B cell (primary cell): ENCODE data around the gene XXYLT1. TPM values are rescaled to one million over a fixed set of nuclear protein-coding genes. Genes with fewer than 3 reads are reported as not detected.

Source experiments
- ATAC-seq: fragments of 200-7000 bp; cut with Tn5 transposase; one replicate; pipeline ENCODE4 v1.10.0; 2021; ENCODE audit warnings: low read depth, mild to moderate bottlenecking, moderate number of reproducible peaks, moderate library complexity
- CTCF ChIA-PET: fragments of 350-600 bp; sonication (Branson Sonifier 250); formaldehyde crosslinking; loops from one replicate; lab custom pipeline; 2021; ENCODE audit warnings: antibody characterized with exemption, inconsistent platforms; lab: Charles Lee
- POLR2A ChIA-PET: fragments of 350-600 bp; sonication (Branson Sonifier 250); formaldehyde crosslinking; loops from one replicate; lab custom pipeline; 2021; ENCODE audit warnings: antibody characterized with exemption; lab: Charles Lee
- DNase-seq: peaks from one replicate; pipeline ENCODE4 v3.0.0; 2013
- H2AFZ ChIP-seq: 2 replicates; pipeline ENCODE4 v1.6.1; 2012; ENCODE audit warnings: mild to moderate bottlenecking, low read depth, low read length; ENCODE audit not compliant: insufficient read depth, poor library complexity, severe bottlenecking
- H3K27ac ChIP-seq, 2 donors: 1 replicate in 1 of 2; 2 replicates in 1 of 2; pipeline ENCODE4 v1.5.1; 2012 to 2013; ENCODE audit warnings: low read length in 2 of 2, mild to moderate bottlenecking in 2 of 2, moderate library complexity in 1 of 2
- H3K27me3 ChIP-seq, 4 experiments: fragments of 200-600 bp in 1 of 4; sonication (generic) in 1 of 4; replicated peaks in 1 of 4; 1 replicate in 2 of 4; 2 replicates in 2 of 4; pipeline versions ENCODE4 v1.6.1 to v1.7.0; 2013 to 2016; ENCODE audit warnings: low read length in 3 of 4, mild to moderate bottlenecking in 2 of 4, mixed read lengths in 1 of 4, moderate library complexity in 1 of 4; ENCODE audit not compliant: insufficient read depth in 4 of 4, control insufficient read depth in 3 of 4; ENCODE audit errors: control extremely low read depth in 1 of 4
- H3K36me3 ChIP-seq, 2 experiments: replicated peaks in 1 of 2; 1 replicate in 1 of 2; 2 replicates in 1 of 2; pipeline versions ENCODE4 v1.6.1 to v1.7.1; 2013; ENCODE audit warnings: low read length in 1 of 2; ENCODE audit not compliant: insufficient read depth in 2 of 2, control insufficient read depth in 1 of 2; ENCODE audit errors: control extremely low read depth in 1 of 2, extremely low read depth in 1 of 2
- H3K4me1 ChIP-seq, 2 donors: fragments of 200-600 bp in 1 of 2; sonication (generic) in 1 of 2; 1 replicate in 1 of 2; 2 replicates in 1 of 2; pipeline versions ENCODE4 v1.5.1 to v1.6.1; 2013 to 2017; ENCODE audit warnings: low read length in 2 of 2; ENCODE audit not compliant: control insufficient read depth in 2 of 2, insufficient read depth in 2 of 2
- H3K4me2 ChIP-seq: replicated peaks from 2 replicates; pipeline ENCODE3; 2012; ENCODE audit warnings: mild to moderate bottlenecking, low read depth, low read length; ENCODE audit not compliant: poor library complexity, severe bottlenecking
- H3K4me3 ChIP-seq, 5 experiments: fragments of 200-600 bp in 1 of 5; sonication (generic) in 1 of 5; 1 replicate in 3 of 5; 2 replicates in 2 of 5; pipeline versions ENCODE4 v1.5.1 to v1.7.0; 2011 to 2016; ENCODE audit warnings: low read length in 4 of 5, mild to moderate bottlenecking in 4 of 5, low read depth in 2 of 5, control low read depth in 1 of 5, moderate library complexity in 1 of 5; ENCODE audit not compliant: insufficient read depth in 1 of 5; ENCODE audit errors: control extremely low read depth in 1 of 5, extremely low read depth in 1 of 5
- H3K79me2 ChIP-seq: fragments of 200-600 bp; sonication (generic); one replicate; pipeline ENCODE4 v1.6.0; 2016; ENCODE audit warnings: low read length; ENCODE audit not compliant: control insufficient read depth, insufficient read depth
- H3K9ac ChIP-seq: fragments of 200-600 bp; sonication (generic); 2 replicates; pipeline ENCODE4 v1.6.1; 2017; ENCODE audit warnings: mild to moderate bottlenecking, low read length, moderate library complexity
- H3K9me3 ChIP-seq, 3 donors: one replicate each; pipeline versions ENCODE4 v1.6.1 to v1.7.1; 2013; ENCODE audit warnings: low read length in 2 of 3; ENCODE audit not compliant: control insufficient read depth in 2 of 3, insufficient read depth in 1 of 3; ENCODE audit errors: control extremely low read depth in 1 of 3
- H4K20me1 ChIP-seq: 2 replicates; pipeline ENCODE4 v1.6.0; 2012; ENCODE audit warnings: mild to moderate bottlenecking, low read length; ENCODE audit not compliant: insufficient read depth, control insufficient read depth, poor library complexity, severe bottlenecking
- H3K27ac Mint-ChIP-seq: one replicate; pipeline ENCODE4 v1.8.0; 2021; ENCODE audit warnings: mixed read lengths
- H3K27me3 Mint-ChIP-seq: one replicate; pipeline ENCODE4 v1.8.0; 2021; ENCODE audit warnings: mixed read lengths
- H3K4me1 Mint-ChIP-seq: one replicate; pipeline ENCODE4 v1.8.0; 2021; ENCODE audit warnings: mixed read lengths
- H3K4me3 Mint-ChIP-seq: one replicate; pipeline ENCODE4 v1.8.0; 2021; ENCODE audit warnings: mixed read lengths
- H3K9me3 Mint-ChIP-seq: one replicate; pipeline ENCODE4 v1.8.0; 2022; ENCODE audit warnings: mixed read lengths; ENCODE audit not compliant: insufficient read depth
- CTCF ChIP-seq: fragments of 200-600 bp; IDR thresholded peaks from one replicate; pipeline ENCODE4 v1.8.0; 2022; ENCODE audit warnings: antibody characterized with exemption, mild to moderate bottlenecking
- EZH2 ChIP-seq: IDR thresholded peaks from 2 replicates; pipeline ENCODE4 v1.6.1; 2012; ENCODE audit warnings: borderline replicate concordance, low read depth, mild to moderate bottlenecking, moderate library complexity, low read length; ENCODE audit not compliant: insufficient read depth, poor library complexity, severe bottlenecking
- WGBS: methylation state at CpG from one replicate; pipeline ENCODE4 v1.1.5; 2013; ENCODE audit warnings: missing lambda C conversion rate; ENCODE audit not compliant: insufficient coverage; 5-methylcytosine and 5-hydroxymethylcytosine counted together
- intact Hi-C: fragments of 100-400 bp; cut with micrococcal nuclease; formaldehyde crosslinking; loops from one replicate; pipeline ENCODE4 v1.10.0; 2022
- polyA plus RNA-seq: library from polyadenylated mRNA; depleted of rRNA; stranded (reverse); fragments of >200 nt; gene quantifications from 2 replicates; pipeline ENCODE4 v1.2.3, GENCODE V29; 2012
- total RNA-seq, 2 donors: library from RNA; stranded (reverse); fragments of 120-200 nt in 1 of 2; gene quantifications; 1 replicate in 1 of 2; 2 replicates in 1 of 2; pipeline versions ENCODE4 v1.2.3 to v1.2.4, GENCODE V29; 2013 to 2022

XXYLT1 gene
- total and polyA plus RNA-seq, 2 donors (not counting 1 experiment from before 2014, with no cell fraction given) = 2.6 to 11.2 TPM

- Histone ChIP-seq H3K4me1 (peaks cover 0 to 26% of the 10 kb centered on the region in 2 donors), H3K27me3 (no peaks in the 10 kb centered on the region), H3K4me3 (no peak overlapping the region), H3K36me3 (no peaks in the 10 kb centered on the region), H3K9ac (no peak overlapping the region), H2AFZ (no peak overlapping the region), H3K4me2 (no peak overlapping the region), H3K27ac (no peak overlapping the region), H3K79me2 (no peaks in the 10 kb centered on the region), H4K20me1 (no peaks in the 10 kb centered on the region), H3K9me3 (no peaks in the 10 kb centered on the region)
- ChIA-PET CTCF (interaction anchor here (2.1 kb wide), 1 partner anchor 67 kb away, joined by 6 read pairs; no protein-coding TSS in a partner anchor), POLR2A (interaction anchor here (1.5 kb wide), 1 partner anchor 9 kb away, joined by 6 read pairs; no protein-coding TSS in a partner anchor)
- 56% methylated on average over 11 of the region's 11 CpGs for WGBS
- intact Hi-C loops = no loop called here
- Mint-ChIP-seq H3K27ac (no peak overlapping the region), H3K27me3 (no peaks in the 10 kb centered on the region), H3K9me3 (no peaks in the 10 kb centered on the region), H3K4me1 (peaks cover 15% of the 10 kb centered on the region), H3K4me3 (peak overlapping the region; percentile 18)
- DNase-seq (peak; percentile 44), ATAC-seq (peak; percentile 65)
- TF ChIP-seq EZH2 = no peak
- no peak for TF ChIP-seq CTCF
These were observed 230.9 kb downstream of the XXYLT1 start for GRCh38 chr3:195040094-195040493.

DNA sequence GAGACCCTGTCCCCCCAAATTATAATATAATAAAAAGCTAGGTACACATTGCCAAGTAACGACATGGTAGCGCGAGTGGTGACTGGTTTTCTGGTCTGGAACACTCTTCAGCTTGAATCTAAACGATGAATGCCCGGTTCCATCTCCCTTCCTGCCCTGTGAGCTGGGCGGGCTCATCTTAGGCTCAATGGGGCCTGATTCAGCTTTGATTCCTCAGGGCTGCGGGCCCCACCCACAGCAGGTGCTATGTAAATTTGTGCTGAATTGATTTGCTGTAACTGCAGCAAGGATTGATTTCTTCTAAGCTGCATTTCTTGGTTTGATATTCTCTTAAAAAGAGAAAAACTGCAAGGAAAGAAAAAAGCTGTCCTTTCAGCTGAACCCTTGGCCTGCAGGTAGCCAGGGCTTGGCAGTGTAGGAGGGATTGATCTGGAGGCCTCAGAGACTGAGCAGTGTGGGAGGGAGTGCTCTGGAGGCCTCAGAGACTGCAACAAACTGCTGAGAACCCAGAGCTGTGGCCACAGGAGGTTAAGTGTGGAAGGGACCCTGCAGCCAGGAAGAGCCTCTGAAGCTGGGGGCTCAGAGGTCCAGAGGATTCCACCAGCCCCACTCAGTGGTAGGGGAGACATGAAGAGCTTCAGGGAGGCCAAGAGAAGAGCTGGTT, 231.6 kb downstream of the XXYLT1 start:
- H3K79me2 ChIP-seq = no peaks in the 10 kb centered on the region
- Mint-ChIP-seq H3K4me1 (peaks cover 15% of the 10 kb centered on the region), H3K9me3 (no peaks in the 10 kb centered on the region), H3K4me3 (no peak overlapping the region), H3K27ac (peak overlapping the region; percentile 37), H3K27me3 (no peaks in the 10 kb centered on the region)
- H3K27ac ChIP-seq = no peak overlapping the region
- 86% methylated on average over 7 of the region's 7 CpGs for whole genome bisulfite sequencing
- H2AFZ ChIP-seq = no peak overlapping the region
- ChIA-PET CTCF (interaction anchor here (2.1 kb wide), 1 partner anchor 67 kb away, joined by 6 read pairs; no protein-coding TSS in a partner anchor), POLR2A (interaction anchor here (1.5 kb wide), 1 partner anchor 8 kb away, joined by 6 read pairs; no protein-coding TSS in a partner anchor)
- TF ChIP-seq EZH2 (no peak), CTCF (no peak)
- no peaks in the 10 kb centered on the region for H4K20me1 ChIP-seq
- peaks cover 0 to 26% of the 10 kb centered on the region in 2 donors for H3K4me1 ChIP-seq
- no peak overlapping the region for H3K4me2 ChIP-seq
- H3K36me3 ChIP-seq = no peaks in the 10 kb centered on the region
- DNase-seq = no peak
- no peaks in the 10 kb centered on the region for H3K27me3 ChIP-seq
- no peak overlapping the region for H3K4me3 ChIP-seq
- ATAC-seq = no peak
- H3K9me3 ChIP-seq = no peaks in the 10 kb centered on the region
- intact Hi-C loops = no loop called here
- H3K9ac ChIP-seq = no peak overlapping the region
